GM10248 (cell line): ENCODE data around the gene CDK8.

Experiments
- CTCF ChIA-PET: fragments of 300-600 bp; sonication (Branson Sonifier 250); formaldehyde crosslinking; extraction: SDS; loops from one replicate; lab custom pipeline; 2021; ENCODE audit warnings: antibody characterized with exemption; lab: Yijun Ruan, JAX
- POLR2A ChIA-PET: fragments of 350-650 bp; sonication (Branson Sonifier 250); formaldehyde crosslinking; extraction: SDS; loops from one replicate; lab custom pipeline; 2020; ENCODE audit warnings: antibody characterized with exemption; lab: Yijun Ruan, JAX
- DNase-seq: peaks from one replicate; pipeline ENCODE4 v3.0.0; 2012; ENCODE audit errors: extremely low spot score
- TF ChIP-seq, protein P1 (sequence below): IDR thresholded peaks from 2 replicates; pipeline ENCODE4 v1.5.1; 2012; ENCODE audit warnings: mild to moderate bottlenecking, low read depth; ENCODE audit errors: extremely low read depth, missing control alignments, control extremely low read depth

Gene CDK8

DNA sequence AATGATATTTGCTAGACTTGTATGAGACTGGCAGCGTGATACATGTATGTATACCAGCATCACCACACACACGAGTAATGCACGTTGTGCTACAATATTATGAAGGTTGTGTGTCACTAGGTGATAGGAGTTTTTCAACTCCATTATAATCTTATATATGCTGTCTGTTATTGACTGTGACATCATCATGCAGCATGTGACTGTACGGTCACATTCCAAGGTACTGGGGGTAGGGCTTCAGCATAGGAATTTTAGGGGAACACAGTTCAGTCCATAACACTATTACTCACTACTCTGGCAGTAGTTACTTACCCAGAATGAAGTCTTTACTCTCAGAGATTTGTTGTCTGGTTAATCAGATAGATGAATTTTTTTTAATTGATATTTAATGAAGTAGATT lies 91.1 kb downstream of the CDK8 start:
- TF ChIP-seq, protein P1, sequence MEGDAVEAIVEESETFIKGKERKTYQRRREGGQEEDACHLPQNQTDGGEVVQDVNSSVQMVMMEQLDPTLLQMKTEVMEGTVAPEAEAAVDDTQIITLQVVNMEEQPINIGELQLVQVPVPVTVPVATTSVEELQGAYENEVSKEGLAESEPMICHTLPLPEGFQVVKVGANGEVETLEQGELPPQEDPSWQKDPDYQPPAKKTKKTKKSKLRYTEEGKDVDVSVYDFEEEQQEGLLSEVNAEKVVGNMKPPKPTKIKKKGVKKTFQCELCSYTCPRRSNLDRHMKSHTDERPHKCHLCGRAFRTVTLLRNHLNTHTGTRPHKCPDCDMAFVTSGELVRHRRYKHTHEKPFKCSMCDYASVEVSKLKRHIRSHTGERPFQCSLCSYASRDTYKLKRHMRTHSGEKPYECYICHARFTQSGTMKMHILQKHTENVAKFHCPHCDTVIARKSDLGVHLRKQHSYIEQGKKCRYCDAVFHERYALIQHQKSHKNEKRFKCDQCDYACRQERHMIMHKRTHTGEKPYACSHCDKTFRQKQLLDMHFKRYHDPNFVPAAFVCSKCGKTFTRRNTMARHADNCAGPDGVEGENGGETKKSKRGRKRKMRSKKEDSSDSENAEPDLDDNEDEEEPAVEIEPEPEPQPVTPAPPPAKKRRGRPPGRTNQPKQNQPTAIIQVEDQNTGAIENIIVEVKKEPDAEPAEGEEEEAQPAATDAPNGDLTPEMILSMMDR = no peak
- no peak for DNase-seq
- CTCF ChIA-PET = no interaction called here
- POLR2A ChIA-PET = no interaction called here

DNA sequence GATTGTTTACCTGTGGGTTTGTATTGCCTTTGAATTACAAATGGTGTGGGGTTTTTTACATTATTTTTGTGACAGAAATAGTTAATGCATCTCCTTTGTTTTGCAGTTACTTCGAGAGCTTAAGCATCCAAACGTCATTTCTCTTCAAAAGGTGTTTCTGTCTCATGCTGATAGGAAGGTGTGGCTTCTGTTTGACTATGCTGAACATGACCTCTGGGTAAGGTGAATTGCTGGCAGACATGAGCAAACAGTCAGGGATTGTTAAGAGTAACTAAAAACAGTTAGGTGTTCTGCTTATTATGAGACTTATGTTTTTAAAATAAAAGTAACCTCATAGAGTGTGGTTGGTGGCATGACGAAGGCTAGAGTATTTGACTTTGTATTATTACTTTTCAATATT lies 95.0 kb downstream of the CDK8 start:
- CTCF ChIA-PET = no interaction called here
- no peak for DNase-seq
- TF ChIP-seq, protein P1 = no peak
- POLR2A ChIA-PET = no interaction called here

DNA sequence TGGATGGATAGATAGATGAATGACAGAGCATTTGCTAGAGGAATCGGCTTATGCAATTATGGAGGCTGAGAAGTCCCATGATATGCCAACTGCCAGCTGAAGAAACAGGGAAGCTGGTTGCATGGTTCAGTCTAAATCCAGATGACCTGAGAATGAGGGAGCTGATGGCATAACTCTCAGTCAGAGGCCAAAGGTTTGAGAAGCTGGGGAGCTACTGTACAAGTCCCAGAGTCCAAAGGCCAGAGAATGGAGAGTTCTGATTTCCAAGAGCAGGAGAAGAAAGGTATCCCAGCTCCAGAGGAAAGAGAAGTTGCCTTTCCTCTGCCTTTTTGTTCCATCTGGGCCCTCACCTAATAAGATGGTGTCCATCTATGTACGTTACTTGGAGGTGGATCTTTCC lies 108.3 kb downstream of the CDK8 start:
- TF ChIP-seq, protein P1 = no peak
- ChIA-PET POLR2A (no interaction called here), CTCF (interaction anchor here (1.0 kb wide), 1 partner anchor 9 kb away, joined by 3 read pairs; no protein-coding TSS in a partner anchor)
- no peak for DNase-seq

DNA sequence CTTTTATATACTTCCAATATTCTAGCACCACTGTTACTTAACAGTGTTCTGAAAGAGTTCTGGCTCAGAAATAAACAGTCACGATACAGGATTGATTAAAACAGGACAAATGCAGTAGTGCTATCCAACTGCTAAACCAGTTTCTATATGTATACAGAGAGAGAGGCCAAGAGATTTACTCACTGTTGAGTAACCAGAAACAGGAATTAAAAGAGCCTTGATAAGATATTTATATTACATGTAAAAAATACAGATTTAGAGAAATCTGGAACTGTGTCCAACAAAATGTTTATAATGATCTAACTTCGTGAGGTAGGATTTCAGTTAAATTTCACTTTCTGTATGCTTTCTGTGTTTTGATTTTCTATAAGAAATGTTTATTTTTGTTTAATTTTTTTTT lies 116.6 kb downstream of the CDK8 start:
- no peak for DNase-seq
- ChIA-PET CTCF (interaction anchor here (1.0 to 1.3 kb wide), 2 partner anchors 9 to 126 kb away, joined by 3 read pairs; no protein-coding TSS in a partner anchor), POLR2A (no interaction called here)
- TF ChIP-seq, protein P1 = no peak

DNA sequence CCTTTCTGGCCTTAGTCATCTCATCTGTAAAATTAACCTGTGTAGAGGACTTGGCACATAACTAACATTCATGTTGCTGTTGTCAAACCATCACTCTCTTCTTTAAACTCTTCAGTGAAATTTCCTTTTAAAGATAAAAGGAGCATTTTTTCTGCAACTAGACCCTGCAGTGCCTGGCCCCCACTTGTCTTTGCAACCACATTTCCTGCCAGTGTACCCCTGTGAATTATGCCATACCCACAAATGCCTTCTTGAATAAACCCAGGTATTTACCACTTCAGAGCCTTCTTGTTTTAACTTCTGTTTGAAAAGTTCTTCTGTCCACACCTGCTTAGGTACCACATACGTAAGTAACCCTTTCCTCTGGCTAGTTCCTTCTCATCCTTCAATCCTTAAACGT lies 118.8 kb downstream of the CDK8 start:
- TF ChIP-seq, protein P1 = no peak
- ChIA-PET CTCF (no interaction called here), POLR2A (no interaction called here)
- DNase-seq = no peak

DNA sequence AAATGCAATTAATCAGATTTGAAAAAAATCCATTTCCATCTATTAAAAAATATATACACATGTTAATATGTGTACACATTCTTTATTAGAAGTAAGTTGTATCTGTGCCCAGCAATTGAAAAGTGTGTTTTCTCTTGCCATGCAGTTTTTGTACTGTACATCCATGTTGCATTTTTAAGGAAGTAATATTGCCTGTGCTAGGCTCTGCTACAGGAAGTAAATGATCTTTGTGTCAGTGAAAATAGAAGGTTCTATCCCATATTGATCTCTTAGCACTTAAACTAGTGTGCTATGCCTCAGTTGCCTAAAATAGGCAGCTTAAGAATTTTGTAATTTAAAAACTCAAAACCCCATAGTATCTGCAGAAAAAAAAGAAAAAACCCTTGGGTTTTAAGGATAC lies 122.5 kb downstream of the CDK8 start:
- TF ChIP-seq, protein P1 = no peak
- ChIA-PET CTCF (interaction anchor here (1.4 to 1.7 kb wide), 2 partner anchors 9 to 16 kb away, joined by 3 to 4 read pairs; no protein-coding TSS in a partner anchor), POLR2A (no interaction called here)
- DNase-seq = no peak
